Mononuclear cell (primary cell): Measurements from ENCODE around the gene CCDC57. TPM values are rescaled to one million over a fixed set of nuclear protein-coding genes. Genes with fewer than 3 reads are reported as not detected.

Source experiments
- H3K27me3 ChIP-seq: 2 replicates; pipeline ENCODE4 v1.6.0; 2011; ENCODE audit warnings: low read length, control low read depth; ENCODE audit not compliant: insufficient read depth
- H3K4me1 ChIP-seq: 2 replicates; pipeline ENCODE4 v1.5.1; 2011; ENCODE audit warnings: mild to moderate bottlenecking, low read length, control low read depth; ENCODE audit not compliant: insufficient read depth
- H3K4me3 ChIP-seq: 2 replicates; pipeline ENCODE4 v1.5.1; 2011; ENCODE audit warnings: mild to moderate bottlenecking, low read length, moderate library complexity
- H3K9me3 ChIP-seq: 2 replicates; pipeline ENCODE4 v1.5.1; 2011; ENCODE audit warnings: low read depth, mild to moderate bottlenecking, control low read depth, low read length
- total RNA-seq: library from RNA; depleted of rRNA; stranded (reverse); fragments of >200 nt; gene quantifications from one replicate; pipeline ENCODE4 v1.2.3, GENCODE V29; 2012

Gene CCDC57
- total RNA-seq, 1 donor: 36.6 TPM

- H3K4me1 ChIP-seq: peaks cover 26% of the 10 kb centered on the region
- peak overlapping the region; percentile 50 for H3K4me3 ChIP-seq
- no peaks in the 10 kb centered on the region for H3K27me3 ChIP-seq
- no peaks in the 10 kb centered on the region for H3K9me3 ChIP-seq
These were observed 115.3 kb downstream of the CCDC57 start for GRCh38 chr17:82097184-82097918.

GRCh38 chr17:82096709-82097183, 115.9 kb downstream of the CCDC57 start:
- Histone ChIP-seq H3K4me1 (peaks cover 26% of the 10 kb centered on the region), H3K9me3 (no peaks in the 10 kb centered on the region), H3K4me3 (peak overlapping the region; percentile 50), H3K27me3 (no peaks in the 10 kb centered on the region)

- Histone ChIP-seq H3K27me3 (no peaks in the 10 kb centered on the region), H3K4me1 (peaks cover 26% of the 10 kb centered on the region), H3K4me3 (no peak overlapping the region), H3K9me3 (no peaks in the 10 kb centered on the region)
These were observed 116.6 kb downstream of the CCDC57 start for GRCh38 chr17:82095777-82096708.

- Histone ChIP-seq H3K9me3 (no peaks in the 10 kb centered on the region), H3K27me3 (no peaks in the 10 kb centered on the region), H3K4me3 (no peak overlapping the region), H3K4me1 (peaks cover 26% of the 10 kb centered on the region)
These were observed 117.5 kb downstream of the CCDC57 start for GRCh38 chr17:82094931-82095776.

GRCh38 chr17:82092995-82093751, 119.5 kb downstream of the CCDC57 start:
- peaks cover 13% of the 10 kb centered on the region for H3K4me1 ChIP-seq
- no peak overlapping the region for H3K4me3 ChIP-seq
- no peaks in the 10 kb centered on the region for H3K9me3 ChIP-seq
- H3K27me3 ChIP-seq: no peaks in the 10 kb centered on the region

- peaks cover 13% of the 10 kb centered on the region for H3K4me1 ChIP-seq
- no peaks in the 10 kb centered on the region for H3K9me3 ChIP-seq
- no peaks in the 10 kb centered on the region for H3K27me3 ChIP-seq
- H3K4me3 ChIP-seq: no peak overlapping the region
These were observed 120.0 kb downstream of the CCDC57 start for GRCh38 chr17:82092628-82092994.

- H3K27me3 ChIP-seq: no peaks in the 10 kb centered on the region
- no peaks in the 10 kb centered on the region for H3K9me3 ChIP-seq
- peaks cover 9% of the 10 kb centered on the region for H3K4me1 ChIP-seq
- H3K4me3 ChIP-seq: no peak overlapping the region
These were observed 120.5 kb downstream of the CCDC57 start for GRCh38 chr17:82092094-82092586.

GRCh38 chr17:82091264-82092066, 121.2 kb downstream of the CCDC57 start:
- no peaks in the 10 kb centered on the region for H3K27me3 ChIP-seq
- H3K4me3 ChIP-seq: no peak overlapping the region
- peaks cover 2% of the 10 kb centered on the region for H3K4me1 ChIP-seq
- no peaks in the 10 kb centered on the region for H3K9me3 ChIP-seq

- H3K4me1 ChIP-seq: no peaks in the 10 kb centered on the region
- no peaks in the 10 kb centered on the region for H3K9me3 ChIP-seq
- no peaks in the 10 kb centered on the region for H3K27me3 ChIP-seq
- H3K4me3 ChIP-seq: no peak overlapping the region
These were observed 121.9 kb downstream of the CCDC57 start for GRCh38 chr17:82090549-82091263.

- Histone ChIP-seq H3K4me3 (no peak overlapping the region), H3K27me3 (no peaks in the 10 kb centered on the region), H3K4me1 (no peaks in the 10 kb centered on the region), H3K9me3 (no peaks in the 10 kb centered on the region)
These were observed 122.7 kb downstream of the CCDC57 start for GRCh38 chr17:82089723-82090548.

- Histone ChIP-seq H3K9me3 (no peaks in the 10 kb centered on the region), H3K27me3 (no peaks in the 10 kb centered on the region), H3K4me1 (no peaks in the 10 kb centered on the region), H3K4me3 (no peak overlapping the region)
These were observed 123.6 kb downstream of the CCDC57 start for GRCh38 chr17:82088838-82089722.
